PC-3 (cell line): ENCODE results near the gene DIP2A.

Experiments used
- EZH2 ChIP-seq: fragments of 300-600 bp; sonication (generic); IDR thresholded peaks from one replicate; pipeline ENCODE4 v1.6.1; 2017; ENCODE audit warnings: antibody characterized with exemption, mild to moderate bottlenecking, low read length; ENCODE audit not compliant: unreplicated experiment
- EZH2phosphoT487 ChIP-seq: fragments of 300-600 bp; sonication (generic); IDR thresholded peaks from 2 replicates; pipeline ENCODE4 v1.6.1; 2018; ENCODE audit warnings: mild to moderate bottlenecking, antibody characterized with exemption, low read length, borderline replicate concordance
- TF ChIP-seq, protein P1 (sequence below): fragments of 300-600 bp; sonication (generic); conservative IDR thresholded peaks from 2 replicates; pipeline ENCODE4 v1.5.1; 2017; ENCODE audit warnings: antibody characterized with exemption, low read depth, mild to moderate bottlenecking, low read length

GRCh38 chr21:46596201-46596600 is 137.5 kb downstream of the DIP2A start:
- TF ChIP-seq, protein P1, sequence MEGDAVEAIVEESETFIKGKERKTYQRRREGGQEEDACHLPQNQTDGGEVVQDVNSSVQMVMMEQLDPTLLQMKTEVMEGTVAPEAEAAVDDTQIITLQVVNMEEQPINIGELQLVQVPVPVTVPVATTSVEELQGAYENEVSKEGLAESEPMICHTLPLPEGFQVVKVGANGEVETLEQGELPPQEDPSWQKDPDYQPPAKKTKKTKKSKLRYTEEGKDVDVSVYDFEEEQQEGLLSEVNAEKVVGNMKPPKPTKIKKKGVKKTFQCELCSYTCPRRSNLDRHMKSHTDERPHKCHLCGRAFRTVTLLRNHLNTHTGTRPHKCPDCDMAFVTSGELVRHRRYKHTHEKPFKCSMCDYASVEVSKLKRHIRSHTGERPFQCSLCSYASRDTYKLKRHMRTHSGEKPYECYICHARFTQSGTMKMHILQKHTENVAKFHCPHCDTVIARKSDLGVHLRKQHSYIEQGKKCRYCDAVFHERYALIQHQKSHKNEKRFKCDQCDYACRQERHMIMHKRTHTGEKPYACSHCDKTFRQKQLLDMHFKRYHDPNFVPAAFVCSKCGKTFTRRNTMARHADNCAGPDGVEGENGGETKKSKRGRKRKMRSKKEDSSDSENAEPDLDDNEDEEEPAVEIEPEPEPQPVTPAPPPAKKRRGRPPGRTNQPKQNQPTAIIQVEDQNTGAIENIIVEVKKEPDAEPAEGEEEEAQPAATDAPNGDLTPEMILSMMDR = no peak
- no peak for TF ChIP-seq EZH2phosphoT487
- no peak for TF ChIP-seq EZH2
